Stimulated activated CD4-positive, alpha-beta T cell treated with anti-CD3 and anti-CD28 coated beads, Interleukin-1b, Interleukin-23, amount 100 ng/mL, for 4 hours (primary cell): ENCODE measurements around the gene HRCT1.
"Not testable (repeated sequence)": the region's sequence is repeated elsewhere in the genome, so short reads cannot be mapped to it uniquely, and the experiment has no call there.

Experiments
- DNase-seq, 2 donors: peaks; one replicate each; pipeline ENCODE4 v3.0.0-alpha.2; 2020; ENCODE audit warnings: low read depth in 2 of 2

Gene HRCT1

GRCh38 chr9:35896570-35896969 lies 9.4 kb upstream of the HRCT1 start:
- DNase-seq = no peak

- DNase-seq = not testable (repeated sequence)
Observed at GRCh38 chr9:35897376-35898099, 8.5 kb upstream of the HRCT1 start.

DNA sequence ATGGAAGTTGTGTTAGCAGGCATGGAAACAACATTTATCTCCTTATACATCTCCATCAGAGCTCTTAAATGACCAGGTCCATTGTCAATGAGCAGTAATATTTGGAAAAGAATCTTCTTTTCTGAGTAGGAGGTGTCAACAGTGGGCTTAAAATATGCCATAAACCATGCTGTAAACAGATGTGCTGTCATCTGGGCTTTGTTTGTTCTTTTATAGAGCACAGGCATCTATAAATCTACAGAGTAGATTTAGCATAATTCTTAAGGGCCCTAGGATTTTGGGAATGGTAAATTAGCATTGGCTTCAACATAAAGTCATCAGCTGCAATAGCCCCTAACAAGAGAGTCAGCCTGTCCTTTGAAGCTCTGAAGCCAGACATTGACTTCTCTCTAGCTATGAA lies 7.7 kb upstream of the HRCT1 start:
- no peak for DNase-seq

DNA sequence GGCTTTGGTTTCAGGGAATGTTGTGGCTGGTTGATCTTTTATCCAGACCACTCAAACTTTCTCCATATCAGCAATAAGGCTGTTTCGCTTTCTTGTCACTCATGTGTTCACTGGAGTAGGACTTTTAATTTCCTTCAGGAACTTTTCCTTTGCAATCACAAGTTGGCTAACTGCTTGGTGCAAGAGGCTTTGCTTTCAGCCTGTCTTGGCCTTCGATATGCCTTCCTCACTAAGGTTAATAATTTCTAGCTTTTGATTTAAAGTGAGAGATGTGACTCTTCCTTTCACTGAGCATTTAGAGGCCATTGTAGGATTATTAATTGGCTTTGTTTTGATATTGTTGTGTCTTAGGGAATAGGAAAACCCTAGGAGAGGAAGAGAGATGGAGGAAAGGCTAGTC lies 7.0 kb upstream of the HRCT1 start:
- no peak for DNase-seq

- peak in 1 of 2 donors; percentile 23 for DNase-seq
Observed at GRCh38 chr9:35903049-35903448, 3.0 kb upstream of the HRCT1 start.

GRCh38 chr9:35904338-35904737 lies 1.7 kb upstream of the HRCT1 start:
- no peak for DNase-seq

DNA sequence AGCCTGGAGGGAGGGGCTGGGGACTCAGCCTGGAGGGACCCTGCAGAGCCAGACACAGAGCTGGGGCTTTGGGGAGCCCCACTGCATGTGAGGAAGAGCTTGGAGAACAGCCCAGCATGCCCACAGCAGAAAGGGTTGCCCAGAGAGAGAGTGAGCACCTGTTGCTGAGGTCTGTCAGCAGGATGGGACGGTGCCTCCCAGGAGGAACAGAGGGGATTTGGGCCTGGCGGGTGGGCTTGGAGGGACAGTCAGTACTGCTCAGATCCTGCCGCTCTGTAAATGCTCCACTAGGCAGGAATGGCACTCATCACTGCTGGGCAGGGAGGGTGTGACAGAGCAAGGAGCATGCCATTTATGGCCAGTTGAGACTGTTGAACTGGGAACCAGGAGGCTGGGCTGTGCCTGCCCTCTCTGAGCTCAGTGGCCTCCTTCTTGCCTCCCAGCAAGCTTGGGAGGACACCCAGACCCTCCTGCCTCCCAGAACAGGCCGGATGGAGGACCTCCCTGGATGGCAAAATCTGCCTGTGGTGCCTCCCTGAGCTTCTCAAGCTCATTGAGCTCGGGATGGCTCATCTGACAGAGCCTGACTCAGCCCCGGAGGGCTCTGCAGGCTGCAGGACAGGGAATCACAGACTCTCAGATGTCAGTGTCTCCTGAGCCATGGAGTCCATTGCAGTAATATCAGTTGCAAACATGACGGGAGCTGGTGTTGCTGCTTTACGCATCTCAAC lies 786 bp upstream of the HRCT1 start:
- DNase-seq = no peak

GRCh38 chr9:35906923-35907699 lies 1.1 kb downstream of the HRCT1 start:
- DNase-seq = no peak

GRCh38 chr9:35907711-35908503 lies 1.9 kb downstream of the HRCT1 start:
- no peak for DNase-seq

GRCh38 chr9:35908504-35909125 lies 2.6 kb downstream of the HRCT1 start:
- no peak for DNase-seq

- no peak for DNase-seq
Observed at GRCh38 chr9:35909274-35909673, 3.3 kb downstream of the HRCT1 start, which contains the start of gene SPAAR. TSS of gene SPAAR (plus strand) at chr9:35909490. CDS start at chr9:35910464, 974 bp downstream.

GRCh38 chr9:35909687-35910612 lies 3.9 kb downstream of the HRCT1 start:
- DNase-seq = no peak

- DNase-seq = peak in 1 of 2 donors; percentile 25
Observed at GRCh38 chr9:35910613-35911359, 4.8 kb downstream of the HRCT1 start.

DNA sequence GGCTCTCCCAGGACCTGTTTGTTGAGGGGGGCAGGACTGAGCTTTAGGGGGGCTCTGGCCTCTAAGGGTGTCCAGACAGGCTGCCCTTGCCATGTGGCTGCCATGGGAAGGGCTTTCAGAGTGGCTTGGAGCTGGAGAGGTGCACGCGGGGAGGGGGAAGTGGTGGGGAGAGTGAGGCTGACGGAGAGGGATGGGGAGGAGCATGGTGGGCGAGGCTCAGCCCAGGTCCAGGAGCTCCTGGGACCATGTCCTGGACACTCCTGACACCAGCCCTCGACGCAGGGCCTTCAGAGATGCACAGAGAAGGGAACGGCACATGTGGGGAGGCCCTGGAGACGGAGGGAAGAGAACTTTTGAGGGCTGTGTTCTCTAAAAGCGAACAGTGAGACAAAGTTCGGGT lies 5.7 kb downstream of the HRCT1 start:
- DNase-seq = no peak

DNA sequence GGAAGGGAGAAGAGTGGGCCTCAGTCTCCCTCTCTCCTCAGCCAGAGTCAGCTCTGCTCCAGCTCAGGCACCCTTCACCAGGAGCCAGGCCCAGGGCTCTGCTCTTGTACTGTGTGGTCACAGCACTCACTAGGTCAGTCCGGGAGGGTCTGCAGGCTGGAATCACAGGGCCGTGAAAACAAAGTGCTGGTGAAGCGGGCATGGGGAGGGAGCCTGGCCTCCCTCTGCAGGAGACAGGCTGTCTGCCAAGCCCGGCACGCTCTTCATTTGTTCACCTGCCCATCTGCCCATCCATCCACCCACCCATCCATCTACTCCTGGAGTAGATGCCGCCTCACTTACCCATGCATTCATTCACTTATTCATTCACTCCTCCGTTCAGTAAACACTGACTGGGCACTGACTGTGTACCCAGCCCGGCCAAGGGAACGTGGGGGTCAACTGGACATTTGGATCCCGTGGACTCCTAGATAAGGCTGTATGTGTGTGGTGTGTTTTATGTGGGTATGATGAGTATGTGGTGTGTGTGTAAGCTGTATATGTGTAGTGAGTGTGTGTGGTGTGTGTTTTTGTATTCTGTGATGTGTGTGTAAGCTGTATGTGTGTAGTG lies 6.9 kb downstream of the HRCT1 start:
- DNase-seq = no peak

GRCh38 chr9:35913429-35913828 lies 7.4 kb downstream of the HRCT1 start:
- DNase-seq = not testable (repeated sequence)

- no peak for DNase-seq
Observed at GRCh38 chr9:35914301-35914807, 8.4 kb downstream of the HRCT1 start.

GRCh38 chr9:35915681-35916294 lies 9.8 kb downstream of the HRCT1 start:
- no peak for DNase-seq
